ENCODE data around the gene ANO6. TPM values are rescaled to one million over a fixed set of nuclear protein-coding genes. Genes with fewer than 3 reads are reported as not detected.

The ANO6 gene
- total RNA-seq, 1 experiment from 2014 or later, result 46.8 TPM

DNA sequence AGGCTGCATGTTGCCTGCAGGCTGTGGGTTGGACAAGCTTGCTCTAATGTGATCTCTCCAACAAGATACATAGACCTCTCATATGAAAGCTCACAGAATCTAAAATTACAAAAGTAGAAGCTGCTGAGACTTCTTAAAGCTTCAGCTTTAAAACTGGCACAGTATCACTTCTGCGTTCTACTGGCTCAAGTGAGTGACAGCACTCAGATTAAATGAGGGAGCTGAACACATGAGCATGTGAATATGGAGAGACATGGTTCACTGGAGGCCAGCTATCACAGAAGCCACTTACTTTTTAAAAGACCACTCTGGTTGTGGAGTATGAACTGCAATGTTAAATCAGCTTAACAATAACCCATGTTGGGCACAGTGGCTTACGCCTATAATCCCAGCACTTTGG, 29.1 kb upstream of the ANO6 start:
- ATAC-seq, result no peak

DNA sequence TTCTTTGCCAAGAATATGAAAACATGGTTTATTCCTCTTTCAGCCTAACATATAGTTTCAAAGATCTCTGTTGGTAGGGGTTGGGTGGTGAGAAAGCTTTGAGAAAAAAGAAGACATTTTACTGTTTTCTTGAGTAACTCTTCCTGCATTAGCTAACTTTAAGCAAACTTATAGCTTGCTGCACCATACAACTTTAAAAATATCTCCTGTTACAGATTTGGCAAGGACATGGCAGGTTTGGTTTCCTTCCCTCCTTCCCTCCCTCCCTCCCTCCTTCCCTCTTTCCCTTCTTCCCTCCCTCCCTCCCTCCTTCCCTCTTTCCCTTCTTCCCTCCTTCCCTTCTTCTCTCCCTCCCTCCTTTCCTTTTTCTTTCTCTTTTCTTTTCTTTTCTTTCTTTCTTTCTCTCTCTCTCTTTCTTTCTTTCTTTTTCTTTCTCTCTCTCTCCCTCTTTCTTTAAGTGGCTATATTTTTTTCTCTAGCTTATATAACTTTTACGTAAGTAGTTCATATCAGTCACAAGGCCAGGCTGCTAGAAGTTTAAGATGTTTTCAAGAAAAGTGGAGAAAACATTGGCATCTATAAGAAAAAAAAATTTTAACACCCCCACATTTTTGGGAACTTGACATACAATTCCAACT, 26.0 kb upstream of the ANO6 start:
- no peaks in the 10 kb centered on the region for H3K9me3 Mint-ChIP-seq
- H3K4me1 Mint-ChIP-seq, result peaks cover 6% of the 10 kb centered on the region
- no peak for ATAC-seq
- POLR2A ChIA-PET, result no interaction called here
- H3K36me3 Mint-ChIP-seq, result peaks cover 6% of the 10 kb centered on the region; the same call in 1 of the 2 replicates
- H3K27ac Mint-ChIP-seq, result no peak overlapping the region
- no peak for DNase-seq (ENCODE audit: low spot score)
- no peak overlapping the region for H3K4me3 Mint-ChIP-seq
- H3K27me3 Mint-ChIP-seq (ENCODE audit: low read depth), result no peaks in the 10 kb centered on the region
- CTCF ChIA-PET, result interaction anchor here (0.7 to 1.3 kb wide), 3 partner anchors 19 to 354 kb away, joined by 3 read pairs; no protein-coding TSS in a partner anchor
- TF ChIP-seq ETV6 (CRISPR knock-in tag; IDR thresholded peaks at IDR 0.05) (no peak), ZNF263 (CRISPR knock-in tag; IDR thresholded peaks at IDR 0.05; ENCODE audit: low read depth) (no peak), GRHL2 (CRISPR knock-in tag; IDR thresholded peaks at IDR 0.05; ENCODE audit: insufficient replicate concordance, severe bottlenecking) (no peak), OVOL2 (CRISPR knock-in tag; IDR thresholded peaks at IDR 0.05; ENCODE audit: borderline replicate concordance) (no peak), ZBTB21 (CRISPR knock-in tag; IDR thresholded peaks at IDR 0.05; ENCODE audit: borderline replicate concordance) (no peak), SP1 (CRISPR knock-in tag; conservative IDR thresholded peaks at IDR 0.05) (no peak), NR2C2 (CRISPR knock-in tag; IDR thresholded peaks at IDR 0.05) (no peak), FOXK1 (CRISPR knock-in tag; IDR thresholded peaks at IDR 0.05) (no peak), GABPB1 (CRISPR knock-in tag; IDR thresholded peaks at IDR 0.05) (no peak), SMAD4 (CRISPR knock-in tag; IDR thresholded peaks at IDR 0.05) (no peak)
- TF ChIP-seq, protein P1, sequence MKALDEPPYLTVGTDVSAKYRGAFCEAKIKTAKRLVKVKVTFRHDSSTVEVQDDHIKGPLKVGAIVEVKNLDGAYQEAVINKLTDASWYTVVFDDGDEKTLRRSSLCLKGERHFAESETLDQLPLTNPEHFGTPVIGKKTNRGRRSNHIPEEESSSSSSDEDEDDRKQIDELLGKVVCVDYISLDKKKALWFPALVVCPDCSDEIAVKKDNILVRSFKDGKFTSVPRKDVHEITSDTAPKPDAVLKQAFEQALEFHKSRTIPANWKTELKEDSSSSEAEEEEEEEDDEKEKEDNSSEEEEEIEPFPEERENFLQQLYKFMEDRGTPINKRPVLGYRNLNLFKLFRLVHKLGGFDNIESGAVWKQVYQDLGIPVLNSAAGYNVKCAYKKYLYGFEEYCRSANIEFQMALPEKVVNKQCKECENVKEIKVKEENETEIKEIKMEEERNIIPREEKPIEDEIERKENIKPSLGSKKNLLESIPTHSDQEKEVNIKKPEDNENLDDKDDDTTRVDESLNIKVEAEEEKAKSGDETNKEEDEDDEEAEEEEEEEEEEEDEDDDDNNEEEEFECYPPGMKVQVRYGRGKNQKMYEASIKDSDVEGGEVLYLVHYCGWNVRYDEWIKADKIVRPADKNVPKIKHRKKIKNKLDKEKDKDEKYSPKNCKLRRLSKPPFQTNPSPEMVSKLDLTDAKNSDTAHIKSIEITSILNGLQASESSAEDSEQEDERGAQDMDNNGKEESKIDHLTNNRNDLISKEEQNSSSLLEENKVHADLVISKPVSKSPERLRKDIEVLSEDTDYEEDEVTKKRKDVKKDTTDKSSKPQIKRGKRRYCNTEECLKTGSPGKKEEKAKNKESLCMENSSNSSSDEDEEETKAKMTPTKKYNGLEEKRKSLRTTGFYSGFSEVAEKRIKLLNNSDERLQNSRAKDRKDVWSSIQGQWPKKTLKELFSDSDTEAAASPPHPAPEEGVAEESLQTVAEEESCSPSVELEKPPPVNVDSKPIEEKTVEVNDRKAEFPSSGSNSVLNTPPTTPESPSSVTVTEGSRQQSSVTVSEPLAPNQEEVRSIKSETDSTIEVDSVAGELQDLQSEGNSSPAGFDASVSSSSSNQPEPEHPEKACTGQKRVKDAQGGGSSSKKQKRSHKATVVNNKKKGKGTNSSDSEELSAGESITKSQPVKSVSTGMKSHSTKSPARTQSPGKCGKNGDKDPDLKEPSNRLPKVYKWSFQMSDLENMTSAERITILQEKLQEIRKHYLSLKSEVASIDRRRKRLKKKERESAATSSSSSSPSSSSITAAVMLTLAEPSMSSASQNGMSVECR (CRISPR knock-in tag; IDR thresholded peaks at IDR 0.05; ENCODE audit: borderline replicate concordance), result no peak
- TF ChIP-seq, protein P2, sequence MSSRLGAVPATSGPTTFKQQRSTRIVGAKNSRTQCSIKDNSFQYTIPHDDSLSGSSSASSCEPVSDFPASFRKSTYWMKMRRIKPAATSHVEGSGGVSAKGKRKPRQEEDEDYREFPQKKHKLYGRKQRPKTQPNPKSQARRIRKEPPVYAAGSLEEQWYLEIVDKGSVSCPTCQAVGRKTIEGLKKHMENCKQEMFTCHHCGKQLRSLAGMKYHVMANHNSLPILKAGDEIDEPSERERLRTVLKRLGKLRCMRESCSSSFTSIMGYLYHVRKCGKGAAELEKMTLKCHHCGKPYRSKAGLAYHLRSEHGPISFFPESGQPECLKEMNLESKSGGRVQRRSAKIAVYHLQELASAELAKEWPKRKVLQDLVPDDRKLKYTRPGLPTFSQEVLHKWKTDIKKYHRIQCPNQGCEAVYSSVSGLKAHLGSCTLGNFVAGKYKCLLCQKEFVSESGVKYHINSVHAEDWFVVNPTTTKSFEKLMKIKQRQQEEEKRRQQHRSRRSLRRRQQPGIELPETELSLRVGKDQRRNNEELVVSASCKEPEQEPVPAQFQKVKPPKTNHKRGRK (CRISPR knock-in tag; IDR thresholded peaks at IDR 0.05; ENCODE audit: borderline replicate concordance), result no peak
- TF ChIP-seq, protein P3, sequence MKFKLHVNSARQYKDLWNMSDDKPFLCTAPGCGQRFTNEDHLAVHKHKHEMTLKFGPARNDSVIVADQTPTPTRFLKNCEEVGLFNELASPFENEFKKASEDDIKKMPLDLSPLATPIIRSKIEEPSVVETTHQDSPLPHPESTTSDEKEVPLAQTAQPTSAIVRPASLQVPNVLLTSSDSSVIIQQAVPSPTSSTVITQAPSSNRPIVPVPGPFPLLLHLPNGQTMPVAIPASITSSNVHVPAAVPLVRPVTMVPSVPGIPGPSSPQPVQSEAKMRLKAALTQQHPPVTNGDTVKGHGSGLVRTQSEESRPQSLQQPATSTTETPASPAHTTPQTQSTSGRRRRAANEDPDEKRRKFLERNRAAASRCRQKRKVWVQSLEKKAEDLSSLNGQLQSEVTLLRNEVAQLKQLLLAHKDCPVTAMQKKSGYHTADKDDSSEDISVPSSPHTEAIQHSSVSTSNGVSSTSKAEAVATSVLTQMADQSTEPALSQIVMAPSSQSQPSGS (CRISPR knock-in tag; IDR thresholded peaks at IDR 0.05; ENCODE audit: borderline replicate concordance, low read depth), result no peak
- TF ChIP-seq, protein P4, sequence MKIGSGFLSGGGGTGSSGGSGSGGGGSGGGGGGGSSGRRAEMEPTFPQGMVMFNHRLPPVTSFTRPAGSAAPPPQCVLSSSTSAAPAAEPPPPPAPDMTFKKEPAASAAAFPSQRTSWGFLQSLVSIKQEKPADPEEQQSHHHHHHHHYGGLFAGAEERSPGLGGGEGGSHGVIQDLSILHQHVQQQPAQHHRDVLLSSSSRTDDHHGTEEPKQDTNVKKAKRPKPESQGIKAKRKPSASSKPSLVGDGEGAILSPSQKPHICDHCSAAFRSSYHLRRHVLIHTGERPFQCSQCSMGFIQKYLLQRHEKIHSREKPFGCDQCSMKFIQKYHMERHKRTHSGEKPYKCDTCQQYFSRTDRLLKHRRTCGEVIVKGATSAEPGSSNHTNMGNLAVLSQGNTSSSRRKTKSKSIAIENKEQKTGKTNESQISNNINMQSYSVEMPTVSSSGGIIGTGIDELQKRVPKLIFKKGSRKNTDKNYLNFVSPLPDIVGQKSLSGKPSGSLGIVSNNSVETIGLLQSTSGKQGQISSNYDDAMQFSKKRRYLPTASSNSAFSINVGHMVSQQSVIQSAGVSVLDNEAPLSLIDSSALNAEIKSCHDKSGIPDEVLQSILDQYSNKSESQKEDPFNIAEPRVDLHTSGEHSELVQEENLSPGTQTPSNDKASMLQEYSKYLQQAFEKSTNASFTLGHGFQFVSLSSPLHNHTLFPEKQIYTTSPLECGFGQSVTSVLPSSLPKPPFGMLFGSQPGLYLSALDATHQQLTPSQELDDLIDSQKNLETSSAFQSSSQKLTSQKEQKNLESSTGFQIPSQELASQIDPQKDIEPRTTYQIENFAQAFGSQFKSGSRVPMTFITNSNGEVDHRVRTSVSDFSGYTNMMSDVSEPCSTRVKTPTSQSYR (CRISPR knock-in tag; IDR thresholded peaks at IDR 0.05), result no peak
- TF ChIP-seq, protein P5, sequence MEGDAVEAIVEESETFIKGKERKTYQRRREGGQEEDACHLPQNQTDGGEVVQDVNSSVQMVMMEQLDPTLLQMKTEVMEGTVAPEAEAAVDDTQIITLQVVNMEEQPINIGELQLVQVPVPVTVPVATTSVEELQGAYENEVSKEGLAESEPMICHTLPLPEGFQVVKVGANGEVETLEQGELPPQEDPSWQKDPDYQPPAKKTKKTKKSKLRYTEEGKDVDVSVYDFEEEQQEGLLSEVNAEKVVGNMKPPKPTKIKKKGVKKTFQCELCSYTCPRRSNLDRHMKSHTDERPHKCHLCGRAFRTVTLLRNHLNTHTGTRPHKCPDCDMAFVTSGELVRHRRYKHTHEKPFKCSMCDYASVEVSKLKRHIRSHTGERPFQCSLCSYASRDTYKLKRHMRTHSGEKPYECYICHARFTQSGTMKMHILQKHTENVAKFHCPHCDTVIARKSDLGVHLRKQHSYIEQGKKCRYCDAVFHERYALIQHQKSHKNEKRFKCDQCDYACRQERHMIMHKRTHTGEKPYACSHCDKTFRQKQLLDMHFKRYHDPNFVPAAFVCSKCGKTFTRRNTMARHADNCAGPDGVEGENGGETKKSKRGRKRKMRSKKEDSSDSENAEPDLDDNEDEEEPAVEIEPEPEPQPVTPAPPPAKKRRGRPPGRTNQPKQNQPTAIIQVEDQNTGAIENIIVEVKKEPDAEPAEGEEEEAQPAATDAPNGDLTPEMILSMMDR (IDR thresholded peaks at IDR 0.05), result no peak
- TF ChIP-seq, protein P6, sequence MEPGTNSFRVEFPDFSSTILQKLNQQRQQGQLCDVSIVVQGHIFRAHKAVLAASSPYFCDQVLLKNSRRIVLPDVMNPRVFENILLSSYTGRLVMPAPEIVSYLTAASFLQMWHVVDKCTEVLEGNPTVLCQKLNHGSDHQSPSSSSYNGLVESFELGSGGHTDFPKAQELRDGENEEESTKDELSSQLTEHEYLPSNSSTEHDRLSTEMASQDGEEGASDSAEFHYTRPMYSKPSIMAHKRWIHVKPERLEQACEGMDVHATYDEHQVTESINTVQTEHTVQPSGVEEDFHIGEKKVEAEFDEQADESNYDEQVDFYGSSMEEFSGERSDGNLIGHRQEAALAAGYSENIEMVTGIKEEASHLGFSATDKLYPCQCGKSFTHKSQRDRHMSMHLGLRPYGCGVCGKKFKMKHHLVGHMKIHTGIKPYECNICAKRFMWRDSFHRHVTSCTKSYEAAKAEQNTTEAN (CRISPR knock-in tag; IDR thresholded peaks at IDR 0.05), result no peak

More for the DNA sequence above, 29.1 kb upstream of the ANO6 start:
- ChIA-PET POLR2A (no interaction called here), CTCF (no interaction called here)
- no peak overlapping the region for H3K27ac Mint-ChIP-seq
- peaks cover 6% of the 10 kb centered on the region; the same call in 1 of the 2 replicates for H3K36me3 Mint-ChIP-seq
- no peak for DNase-seq (ENCODE audit: low spot score)
- H3K4me1 Mint-ChIP-seq, result no peaks in the 10 kb centered on the region
- no peak overlapping the region for H3K4me3 Mint-ChIP-seq
- H3K27me3 Mint-ChIP-seq (ENCODE audit: low read depth), result no peaks in the 10 kb centered on the region
- no peak for TF ChIP-seq ZNF232 (CRISPR knock-in tag; IDR thresholded peaks at IDR 0.05)
- TF ChIP-seq, protein P3 (CRISPR knock-in tag; IDR thresholded peaks at IDR 0.05; ENCODE audit: borderline replicate concordance, low read depth), result no peak
- TF ChIP-seq, protein P7, sequence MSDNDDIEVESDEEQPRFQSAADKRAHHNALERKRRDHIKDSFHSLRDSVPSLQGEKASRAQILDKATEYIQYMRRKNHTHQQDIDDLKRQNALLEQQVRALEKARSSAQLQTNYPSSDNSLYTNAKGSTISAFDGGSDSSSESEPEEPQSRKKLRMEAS (CRISPR knock-in tag; IDR thresholded peaks at IDR 0.05), result no peak
- no peaks in the 10 kb centered on the region for H3K9me3 Mint-ChIP-seq

Measured in WTC11 (cell line).